GM21723 (cell line): ENCODE measurements around the gene PCNX1.
"Not testable (repeated sequence)": the region's sequence is repeated elsewhere in the genome, so short reads cannot be mapped to it uniquely, and the experiment has no call there.

Experiments used
- ATAC-seq: cut with Tn5 transposase; IDR thresholded peaks from one replicate; pipeline ENCODE4 v1.9.1; 2021; ENCODE audit warnings: mild to moderate bottlenecking, moderate library complexity; ENCODE audit not compliant: unreplicated experiment

PCNX1 gene

GRCh38 chr14:71006200-71006563 lies 98.9 kb downstream of the PCNX1 start:
- ATAC-seq = no peak

- no peak for ATAC-seq
Measured at GRCh38 chr14:71011479-71011878, 104.2 kb downstream of the PCNX1 start.

GRCh38 chr14:71012888-71013287 lies 105.6 kb downstream of the PCNX1 start:
- ATAC-seq = no peak

- ATAC-seq = no peak
Measured at GRCh38 chr14:71013551-71014192, 106.4 kb downstream of the PCNX1 start.

- ATAC-seq = not testable (repeated sequence)
Measured at GRCh38 chr14:71019917-71020316, 112.7 kb downstream of the PCNX1 start.

GRCh38 chr14:71021347-71022011 lies 114.2 kb downstream of the PCNX1 start:
- ATAC-seq = no peak

GRCh38 chr14:71022012-71022869 lies 115.0 kb downstream of the PCNX1 start:
- no peak for ATAC-seq

GRCh38 chr14:71022939-71023338 lies 115.7 kb downstream of the PCNX1 start:
- ATAC-seq = no peak

- no peak for ATAC-seq
Measured at GRCh38 chr14:71029236-71029781, 122.0 kb downstream of the PCNX1 start.

- ATAC-seq = no peak
Measured at GRCh38 chr14:71031000-71031399, 123.7 kb downstream of the PCNX1 start.

- no peak for ATAC-seq
Measured at GRCh38 chr14:71036433-71036832, 129.2 kb downstream of the PCNX1 start.

GRCh38 chr14:71048393-71048792 lies 141.1 kb downstream of the PCNX1 start:
- ATAC-seq = no peak

- ATAC-seq = no peak
Measured at GRCh38 chr14:71049435-71050133, 142.3 kb downstream of the PCNX1 start.

GRCh38 chr14:71050227-71050823 lies 143.1 kb downstream of the PCNX1 start:
- no peak for ATAC-seq

- no peak for ATAC-seq
Measured at GRCh38 chr14:71054706-71055105, 147.4 kb downstream of the PCNX1 start.

- ATAC-seq = no peak
Measured at GRCh38 chr14:71056168-71056567, 148.9 kb downstream of the PCNX1 start.

GRCh38 chr14:71060274-71060673 lies 153.0 kb downstream of the PCNX1 start:
- no peak for ATAC-seq

GRCh38 chr14:71060825-71061455 lies 153.7 kb downstream of the PCNX1 start:
- no peak for ATAC-seq

GRCh38 chr14:71061458-71061857 lies 154.2 kb downstream of the PCNX1 start:
- ATAC-seq = no peak
